NCI-H2227 treated with DMSO at 0.1 percent for 48 hours (cell line): ENCODE results near the gene FOXC2.

Source experiments
- DNase-seq: peaks from one replicate; lab custom pipeline; 2025; lab: John Stamatoyannopoulos, UW

FOXC2 gene

DNA sequence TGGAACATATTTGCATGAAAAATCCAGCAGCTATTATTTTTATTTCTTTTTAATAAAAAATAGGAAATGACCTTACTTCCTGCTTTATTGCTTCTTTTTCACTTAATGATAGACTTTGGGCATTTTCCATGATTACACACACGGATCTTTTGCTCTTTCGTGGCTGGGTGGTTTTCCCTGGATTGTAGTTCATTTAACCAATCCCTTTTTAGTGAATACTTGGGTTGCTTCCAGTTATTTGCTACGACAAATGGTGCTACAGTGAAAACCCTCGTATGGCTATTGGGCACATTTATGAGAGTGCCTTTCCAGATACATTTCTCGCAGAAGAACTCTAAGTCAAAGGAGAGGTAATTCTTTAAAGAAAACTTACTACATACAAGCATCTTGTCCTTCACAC is 50.3 kb downstream of the FOXC2 start:
- no peak for DNase-seq

DNA sequence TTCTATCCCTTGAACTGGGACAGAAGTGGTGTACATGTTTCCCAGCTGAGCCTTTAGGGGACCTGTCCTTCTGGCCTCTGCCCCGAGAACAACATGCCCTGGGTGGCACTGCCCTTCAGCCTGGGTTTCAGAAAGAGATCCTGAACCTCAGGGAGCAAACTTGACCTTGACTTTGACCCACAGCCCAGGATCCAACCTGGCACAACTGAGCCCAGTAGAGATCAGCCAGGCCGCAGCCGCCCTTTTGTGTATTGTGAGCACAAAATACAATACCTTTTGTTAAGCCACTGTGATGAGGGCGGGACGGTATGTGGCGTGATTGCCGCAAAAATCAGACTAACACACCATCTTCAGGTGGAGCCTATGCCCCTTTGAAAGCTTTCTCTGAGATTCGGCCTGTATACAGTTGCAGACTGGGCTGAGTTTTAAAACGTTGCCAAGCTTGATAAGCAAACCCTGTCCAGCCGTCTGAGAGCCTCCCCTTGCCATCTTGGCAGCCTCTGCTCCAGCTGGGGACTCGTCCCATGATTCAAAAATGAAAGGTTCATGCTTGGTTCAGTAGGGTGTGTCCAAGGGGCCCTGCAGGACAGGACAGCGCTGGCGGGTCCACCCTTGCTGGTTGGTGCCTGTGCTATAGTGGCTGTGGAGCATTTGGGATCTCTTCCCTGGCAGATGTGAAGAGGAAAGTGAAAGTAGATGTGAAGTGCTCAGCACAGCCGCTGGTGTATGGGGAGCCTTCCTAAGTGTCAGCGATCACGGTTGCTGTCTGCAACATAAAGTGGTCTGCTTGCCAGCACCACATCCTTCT is 52.0 kb downstream of the FOXC2 start:
- DNase-seq: no peak
